ENCODE measurements around the gene MPP7.
"Not testable (repeated sequence)": the region's sequence is repeated elsewhere in the genome, so short reads cannot be mapped to it uniquely, and the experiment has no call there.

Gene MPP7

GRCh38 chr10:28302638-28303488, at the start of gene MPP7:
Gene MPP7 (minus strand): TSS chr10:28303064. CDS start chr10:28238604, 64,460 bp downstream.
- peak; percentile 96 for DNase-seq

- no peak for DNase-seq
Measured at GRCh38 chr10:28349892-28350291, 47.0 kb upstream of the MPP7 start.

GRCh38 chr10:28343987-28344895, 41.4 kb upstream of the MPP7 start:
- DNase-seq, result no peak

- DNase-seq, result no peak
Measured at GRCh38 chr10:28343252-28343651, 40.4 kb upstream of the MPP7 start.

GRCh38 chr10:28341679-28342078, 38.8 kb upstream of the MPP7 start:
- not testable (repeated sequence) for DNase-seq

GRCh38 chr10:28332726-28333125, 29.9 kb upstream of the MPP7 start:
- no peak for DNase-seq

- DNase-seq, result no peak
Measured at GRCh38 chr10:28331841-28332240, 29.0 kb upstream of the MPP7 start.

- no peak for DNase-seq
Measured at GRCh38 chr10:28331066-28331465, 28.2 kb upstream of the MPP7 start.

GRCh38 chr10:28328346-28328745, 25.5 kb upstream of the MPP7 start:
- no peak for DNase-seq

GRCh38 chr10:28327491-28327880, 24.6 kb upstream of the MPP7 start:
- DNase-seq, result no peak

GRCh38 chr10:28326516-28327490, 23.9 kb upstream of the MPP7 start:
- no peak for DNase-seq

- DNase-seq, result no peak
Measured at GRCh38 chr10:28320799-28321198, 17.9 kb upstream of the MPP7 start.

- DNase-seq, result no peak
Measured at GRCh38 chr10:28320090-28320489, 17.2 kb upstream of the MPP7 start.

GRCh38 chr10:28319061-28319460, 16.2 kb upstream of the MPP7 start:
- DNase-seq, result not testable (repeated sequence)

GRCh38 chr10:28318626-28319025, 15.8 kb upstream of the MPP7 start:
- no peak for DNase-seq

GRCh38 chr10:28317760-28318159, 14.9 kb upstream of the MPP7 start:
- no peak for DNase-seq

- DNase-seq, result no peak
Measured at GRCh38 chr10:28316696-28317095, 13.8 kb upstream of the MPP7 start.

- DNase-seq, result no peak
Measured at GRCh38 chr10:28315140-28315539, 12.3 kb upstream of the MPP7 start.

- DNase-seq, result no peak
Measured at GRCh38 chr10:28314211-28314610, 11.3 kb upstream of the MPP7 start.

GRCh38 chr10:28312572-28312971, 9.7 kb upstream of the MPP7 start:
- DNase-seq, result no peak

- no peak for DNase-seq
Measured at GRCh38 chr10:28311104-28311503, 8.2 kb upstream of the MPP7 start.

- DNase-seq, result no peak
Measured at GRCh38 chr10:28307267-28307666, 4.4 kb upstream of the MPP7 start.

- DNase-seq, result no peak
Measured at GRCh38 chr10:28305553-28305952, 2.7 kb upstream of the MPP7 start.

Data from CD4-positive, alpha-beta T cell treated with Interleukin-17A for 4 hours (primary cell).